Measurements from ENCODE around the gene PEAR1.

DNA sequence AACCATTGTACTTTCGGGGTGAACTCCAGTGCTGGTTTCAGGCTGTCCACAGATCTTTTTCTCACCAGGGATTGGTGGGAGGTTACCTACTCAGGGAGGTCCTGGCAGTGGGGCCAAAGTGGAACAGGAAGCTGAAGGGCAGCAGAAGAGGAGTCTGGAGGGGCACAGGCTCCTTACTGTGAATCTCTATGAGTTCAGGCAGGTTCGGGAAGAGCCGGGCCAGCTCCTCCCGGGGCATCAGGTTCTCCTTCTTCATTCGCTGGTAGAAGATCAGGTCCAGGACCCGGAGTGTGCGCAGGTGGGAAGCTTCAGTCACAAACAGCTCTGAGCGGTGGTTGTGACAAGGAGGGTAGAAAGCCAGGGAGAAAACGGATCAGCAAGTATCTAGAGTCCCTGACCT lies 53.6 kb downstream of the PEAR1 start:
- TF ChIP-seq, protein P1, sequence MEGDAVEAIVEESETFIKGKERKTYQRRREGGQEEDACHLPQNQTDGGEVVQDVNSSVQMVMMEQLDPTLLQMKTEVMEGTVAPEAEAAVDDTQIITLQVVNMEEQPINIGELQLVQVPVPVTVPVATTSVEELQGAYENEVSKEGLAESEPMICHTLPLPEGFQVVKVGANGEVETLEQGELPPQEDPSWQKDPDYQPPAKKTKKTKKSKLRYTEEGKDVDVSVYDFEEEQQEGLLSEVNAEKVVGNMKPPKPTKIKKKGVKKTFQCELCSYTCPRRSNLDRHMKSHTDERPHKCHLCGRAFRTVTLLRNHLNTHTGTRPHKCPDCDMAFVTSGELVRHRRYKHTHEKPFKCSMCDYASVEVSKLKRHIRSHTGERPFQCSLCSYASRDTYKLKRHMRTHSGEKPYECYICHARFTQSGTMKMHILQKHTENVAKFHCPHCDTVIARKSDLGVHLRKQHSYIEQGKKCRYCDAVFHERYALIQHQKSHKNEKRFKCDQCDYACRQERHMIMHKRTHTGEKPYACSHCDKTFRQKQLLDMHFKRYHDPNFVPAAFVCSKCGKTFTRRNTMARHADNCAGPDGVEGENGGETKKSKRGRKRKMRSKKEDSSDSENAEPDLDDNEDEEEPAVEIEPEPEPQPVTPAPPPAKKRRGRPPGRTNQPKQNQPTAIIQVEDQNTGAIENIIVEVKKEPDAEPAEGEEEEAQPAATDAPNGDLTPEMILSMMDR (IDR thresholded peaks at IDR 0.05), result no peak
- TF ChIP-seq POLR2A (IDR thresholded peaks at IDR 0.05) (no peak), POLR2AphosphoS5 (IDR thresholded peaks at IDR 0.05) (no peak), EP300 (IDR thresholded peaks at IDR 0.05) (no peak)
